Ascending aorta (tissue), 2 donors: Measurements from ENCODE around the gene KLHL2. TPM values are rescaled to one million over a fixed set of nuclear protein-coding genes. Genes with fewer than 3 reads are reported as not detected.

Experiments
- DNase-seq, 2 donors: peaks; one replicate each; pipeline ENCODE4 v3.0.0-alpha.2; 2019; ENCODE audit warnings: low spot score in 2 of 2
- H3K27ac ChIP-seq, 2 donors: fragments of 200-600 bp; sonication (generic); one replicate each; pipeline ENCODE4 v1.5.1; 2016 to 2017; ENCODE audit warnings: mild to moderate bottlenecking in 1 of 2
- H3K27me3 ChIP-seq: fragments of 200-600 bp; sonication (generic); one replicate; pipeline ENCODE4 v1.5.1; 2017
- H3K36me3 ChIP-seq, 2 donors: fragments of 200-600 bp; sonication (generic); one replicate each; pipeline ENCODE4 v1.5.1; 2016
- H3K4me1 ChIP-seq, 2 donors: fragments of 200-600 bp; sonication (generic); one replicate each; pipeline ENCODE4 v1.5.1; 2016 to 2017; ENCODE audit warnings: mild to moderate bottlenecking in 1 of 2
- H3K4me3 ChIP-seq, 2 donors: fragments of 200-600 bp; sonication (generic); one replicate each; pipeline ENCODE4 v1.5.1; 2016 to 2017; ENCODE audit warnings: mild to moderate bottlenecking in 1 of 2
- H3K9me3 ChIP-seq, 2 donors: fragments of 200-600 bp; sonication (generic); one replicate each; pipeline ENCODE4 v1.5.1; 2016
- CTCF ChIP-seq, 3 experiments: fragments of 200-600 bp in 2 of 3; fragments of 450-650 bp in 1 of 3; sonication (generic) in 2 of 3; IDR thresholded peaks; one replicate each; pipeline ENCODE4 v1.5.1; 2016 to 2019; ENCODE audit warnings: antibody characterized with exemption in 3 of 3, mild to moderate bottlenecking in 1 of 3, moderate library complexity in 1 of 3
- intact Hi-C: fragments of 100-400 bp; cut with DNase I; formaldehyde crosslinking; loops from one replicate; pipeline ENCODE4 v1.15.1; 2023
- total RNA-seq: library from RNA; depleted of rRNA; stranded (reverse); fragments of >200 nt; gene quantifications from one replicate; pipeline ENCODE4 v1.1.0, GENCODE V29; 2016

Gene KLHL2
- total RNA-seq, 1 donor from 2014 or later: 0.96 TPM

GRCh38 chr4:165360985-165361670 is 153.8 kb downstream of the KLHL2 start:
- intact Hi-C loops: no loop called here
- Histone ChIP-seq H3K27me3 (no peaks in the 10 kb centered on the region), H3K9me3 (no peaks in the 10 kb centered on the region), H3K36me3 (no peaks in the 10 kb centered on the region), H3K4me1 (no peaks in the 10 kb centered on the region), H3K4me3 (no peak overlapping the region), H3K27ac (no peak overlapping the region)
- DNase-seq: no peak
- TF ChIP-seq CTCF (IDR thresholded peaks at IDR 0.05): no peak

- no peaks in the 10 kb centered on the region for H3K9me3 ChIP-seq
- intact Hi-C loops: no loop called here
- DNase-seq: no peak
- no peaks in the 10 kb centered on the region for H3K36me3 ChIP-seq
- H3K27ac ChIP-seq: no peak overlapping the region
- H3K4me3 ChIP-seq: no peak overlapping the region
- H3K4me1 ChIP-seq: no peaks in the 10 kb centered on the region
- TF ChIP-seq CTCF (IDR thresholded peaks at IDR 0.05): no peak
- H3K27me3 ChIP-seq: no peaks in the 10 kb centered on the region
Observed at GRCh38 chr4:165361810-165362209, 154.4 kb downstream of the KLHL2 start.

- H3K4me3 ChIP-seq: no peak overlapping the region
- intact Hi-C loops: no loop called here
- H3K36me3 ChIP-seq: no peaks in the 10 kb centered on the region
- H3K9me3 ChIP-seq: no peaks in the 10 kb centered on the region
- no peaks in the 10 kb centered on the region for H3K4me1 ChIP-seq
- no peak overlapping the region for H3K27ac ChIP-seq
- H3K27me3 ChIP-seq: no peaks in the 10 kb centered on the region
- no peak for TF ChIP-seq CTCF (IDR thresholded peaks at IDR 0.05)
- DNase-seq: no peak
Observed at GRCh38 chr4:165364452-165365080, 157.2 kb downstream of the KLHL2 start.

- DNase-seq: no peak
- intact Hi-C loops: no loop called here
- TF ChIP-seq CTCF (IDR thresholded peaks at IDR 0.05): no peak
Observed at GRCh38 chr4:165367040-165367439, 159.7 kb downstream of the KLHL2 start.

GRCh38 chr4:165368114-165368513 is 160.8 kb downstream of the KLHL2 start:
- Histone ChIP-seq H3K27ac (no peak overlapping the region), H3K4me1 (no peaks in the 10 kb centered on the region), H3K4me3 (no peak overlapping the region), H3K9me3 (no peaks in the 10 kb centered on the region), H3K27me3 (no peaks in the 10 kb centered on the region), H3K36me3 (no peaks in the 10 kb centered on the region)
- intact Hi-C loops: no loop called here
- no peak for DNase-seq
- TF ChIP-seq CTCF (IDR thresholded peaks at IDR 0.05): no peak

More at GRCh38 chr4:165367040-165367439, 159.7 kb downstream of the KLHL2 start:
- H3K36me3 ChIP-seq: no peaks in the 10 kb centered on the region
- H3K9me3 ChIP-seq: no peaks in the 10 kb centered on the region
- H3K27me3 ChIP-seq: no peaks in the 10 kb centered on the region
- no peak overlapping the region for H3K27ac ChIP-seq
- no peak overlapping the region for H3K4me3 ChIP-seq
- H3K4me1 ChIP-seq: no peaks in the 10 kb centered on the region
